HepG2 (cell line): ENCODE measurements around the gene GMEB2. TPM values are rescaled to one million over a fixed set of nuclear protein-coding genes. Genes with fewer than 3 reads are reported as not detected.
A peak's percentile ranks its signal among the peaks of the same experiment; 100 is the strongest.

Experiments
- ATF7-NPFF ChIP-seq: sonication (generic); formaldehyde crosslinking; IDR thresholded peaks from 2 replicates; pipeline ENCODE4 v1.8.1; 2023; ENCODE audit warnings: mild to moderate bottlenecking, low read depth, missing genetic modification reagents, moderate library complexity
- CENPBD1 ChIP-seq: sonication (generic); formaldehyde crosslinking; IDR thresholded peaks from 2 replicates; pipeline ENCODE4 v1.8.0; 2022; ENCODE audit warnings: missing genetic modification reagents, low read depth, mild to moderate bottlenecking, borderline replicate concordance
- ETV6 ChIP-seq: sonication (generic); formaldehyde crosslinking; conservative IDR thresholded peaks from 2 replicates; pipeline ENCODE4 v1.4.0; 2020; ENCODE audit warnings: missing genetic modification reagents
- FIP1L1 ChIP-seq: fragments of 200-400 bp; formaldehyde crosslinking; IDR thresholded peaks from 2 replicates; pipeline ENCODE4 v1.6.1; 2018; ENCODE audit warnings: low read depth, mild to moderate bottlenecking, low read length, moderate library complexity, borderline replicate concordance; ENCODE audit not compliant: insufficient read depth
- GABPA ChIP-seq, 2 experiments: IDR thresholded peaks; 2 replicates each; pipeline ENCODE4 v1.6.1; 2011 to 2016; ENCODE audit warnings: low read depth in 2 of 2, low read length in 1 of 2, missing biosample characterization in 1 of 2, missing genetic modification characterization in 1 of 2
- KDM2A ChIP-seq: sonication (generic); formaldehyde crosslinking; IDR thresholded peaks from 2 replicates; pipeline ENCODE4 v1.4.0; 2020; ENCODE audit warnings: low read depth, missing genetic modification reagents, borderline replicate concordance
- MNT ChIP-seq: fragments of 450-650 bp; IDR thresholded peaks from 2 replicates; pipeline ENCODE4 v1.6.1; 2016
- PCBP2 ChIP-seq: fragments of 200-400 bp; formaldehyde crosslinking; optimal IDR thresholded peaks from 2 replicates; pipeline ENCODE3; 2018; ENCODE audit warnings: low read length, low read depth; ENCODE audit not compliant: poor library complexity, severe bottlenecking
- RNF2 ChIP-seq: fragments of 450-650 bp; conservative IDR thresholded peaks from 2 replicates; pipeline ENCODE4 v1.6.1; 2016; ENCODE audit warnings: low read depth
- TAF15 ChIP-seq: fragments of 200-400 bp; formaldehyde crosslinking; IDR thresholded peaks from one replicate; pipeline ENCODE4 v1.6.1; 2018; ENCODE audit warnings: mild to moderate bottlenecking, low read depth, low read length; ENCODE audit not compliant: poor library complexity, severe bottlenecking
- TEAD2 ChIP-seq: sonication (generic); formaldehyde crosslinking; IDR thresholded peaks from 2 replicates; pipeline ENCODE4 v1.9.0; 2021; ENCODE audit warnings: missing genetic modification reagents
- TFAP4 ChIP-seq: sonication (generic); IDR thresholded peaks from 2 replicates; pipeline ENCODE4 v1.6.1; 2016; ENCODE audit warnings: low read depth, borderline replicate concordance
- ZNF225 ChIP-seq: sonication (generic); formaldehyde crosslinking; IDR thresholded peaks from 2 replicates; pipeline ENCODE4 v1.4.0; 2020; ENCODE audit warnings: mild to moderate bottlenecking, missing genetic modification reagents
- ZNF280B ChIP-seq: sonication (generic); formaldehyde crosslinking; IDR thresholded peaks from 2 replicates; pipeline ENCODE4 v1.5.0; 2020; ENCODE audit warnings: missing genetic modification reagents, mild to moderate bottlenecking, borderline replicate concordance
- ZNF441 ChIP-seq: sonication (generic); formaldehyde crosslinking; IDR thresholded peaks from 2 replicates; pipeline ENCODE4 v1.7.0; 2021; ENCODE audit warnings: missing genetic modification reagents, borderline replicate concordance
- ZNF597 ChIP-seq: sonication (generic); formaldehyde crosslinking; IDR thresholded peaks from 2 replicates; pipeline ENCODE4 v1.5.0; 2020; ENCODE audit warnings: missing genetic modification reagents
- ZNF724P ChIP-seq: sonication (generic); formaldehyde crosslinking; IDR thresholded peaks from 2 replicates; pipeline ENCODE4 v1.8.0; 2022; ENCODE audit warnings: missing genetic modification reagents, borderline replicate concordance
- ZSCAN22 ChIP-seq: sonication (generic); formaldehyde crosslinking; IDR thresholded peaks from 2 replicates; pipeline ENCODE4 v1.4.0; 2020; ENCODE audit warnings: mild to moderate bottlenecking, missing genetic modification reagents
- polyA plus RNA-seq, 8 experiments: library from polyadenylated mRNA; depleted of rRNA in 3 of 8; stranded (reverse) in 7 of 8; unstranded in 1 of 8; fragments of >200 nt; fragmentation: Illumina TruSeq in 4 of 8; extraction: Trizol in 4 of 8; gene quantifications; 2 replicates each; pipeline versions ENCODE4 v1.2.1 to v1.2.3, GENCODE V29; 2011 to 2016; ENCODE audit warnings: low read depth in 4 of 8, missing spikeins in 1 of 8, mixed read lengths in 1 of 8; ENCODE audit not compliant: insufficient read depth in 1 of 8
- total RNA-seq, 5 experiments: library from RNA; depleted of rRNA; stranded (reverse); fragments of >200 nt; fragmentation: Illumina TruSeq; extraction: Trizol; gene quantifications; 2 replicates each; pipeline ENCODE4 v1.2.3, GENCODE V29; 2016; ENCODE audit warnings: low read depth in 1 of 5

GMEB2 gene
- total and polyA plus RNA-seq, 2 of the 13 experiments (the other 11 are each of a cell fraction or from before 2014, with no cell fraction given): 10.6 to 12.4 TPM

- TF ChIP-seq MNT (no peak), TFAP4 (no peak), TEAD2 (CRISPR knock-in tag) (no peak), TAF15 (no peak), ATF7-NPFF (peak; percentile 84), RNF2 (0 out of 2 replicates have a peak, but pooled peaks have one; percentile 25), ZNF280B (CRISPR knock-in tag) (peak; percentile 86), ZNF441 (no peak), KDM2A (peak; percentile 28; the same call in 1 of the 2 replicates), ZNF597 (CRISPR knock-in tag) (peak; percentile 66; the same call in 1 of the 2 replicates), FIP1L1 (no peak), PCBP2 (no peak), ZNF225 (CRISPR knock-in tag) (no peak; the same call in 1 of the 2 replicates), GABPA (IDR thresholded peaks at IDR 0.05; ENCODE audit: low read depth, low read length) (peak; percentile 49), GABPA (CRISPR knock-in tag; IDR thresholded peaks at IDR 0.05; ENCODE audit: low read depth) (no peak), ZSCAN22 (CRISPR knock-in tag) (no peak), ZNF724P (no peak; the same call in 1 of the 2 replicates), ETV6 (CRISPR knock-in tag) (peak; percentile 51; the same call in 1 of the 2 replicates), CENPBD1 (no peak)
Observed at GRCh38 chr20:63626424-63627128, at the start of gene GMEB2 (continued).
